ENCODE measurements around the gene FLNC. TPM values are rescaled to one million over a fixed set of nuclear protein-coding genes. Genes with fewer than 3 reads are reported as not detected.

The FLNC gene
- total and polyA plus RNA-seq, 9 of the 15 experiments (the other 6 are each of a cell fraction or from before 2014, with no cell fraction given) = 0.90 to 155 (median 28.8) TPM

GRCh38 chr7:128902761-128903585, 72.8 kb downstream of the FLNC start (continued):
- TF ChIP-seq ATF1 (CRISPR knock-in tag; IDR thresholded peaks at IDR 0.05) = no peak
- 0 out of 2 replicates have a peak, but pooled peaks have one; percentile 12 for TF ChIP-seq ATF1 (tag; IDR thresholded peaks at IDR 0.05)
- no peak for TF ChIP-seq TSHZ1 (CRISPR knock-in tag; IDR thresholded peaks at IDR 0.05)
- peak; percentile 27; the same call in 1 of the 2 replicates for TF ChIP-seq USF1 (CRISPR knock-in tag; IDR thresholded peaks at IDR 0.05)
- 0 out of 2 replicates have a peak, but pooled peaks have one; percentile 22 for TF ChIP-seq ATF7 (IDR thresholded peaks at IDR 0.05)
- no peak for TF ChIP-seq SRSF1 (IDR thresholded peaks at IDR 0.05; ENCODE audit: low read depth, low read length)
- TF ChIP-seq CBX8 (IDR thresholded peaks at IDR 0.05; ENCODE audit: borderline replicate concordance, extremely low read depth, low read depth, low read length, poor library complexity, severe bottlenecking) = no peak
- TF ChIP-seq JUN (IDR thresholded peaks at IDR 0.05; ENCODE audit: borderline replicate concordance, low read depth, low read length) = peak; percentile 89
- TF ChIP-seq JUN (CRISPR knock-in tag; IDR thresholded peaks at IDR 0.05; ENCODE audit: borderline replicate concordance) = no peak
- TF ChIP-seq ZFX (CRISPR knock-in tag; IDR thresholded peaks at IDR 0.05) = peak; percentile 64
- TF ChIP-seq FOS (IDR thresholded peaks at IDR 0.05; ENCODE audit: extremely low read depth, insufficient read length) = peak; percentile 36
